ENCODE data around the gene LAMTOR3. TPM values are rescaled to one million over a fixed set of nuclear protein-coding genes. Genes with fewer than 3 reads are reported as not detected.
A peak's percentile ranks its signal among the peaks of the same experiment; 100 is the strongest.

Gene LAMTOR3
- total and polyA plus RNA-seq, 2 donors: 44.1 to 91.8 TPM

GRCh38 chr4:99857307-99857706 lies 36.9 kb downstream of the LAMTOR3 start:
- DNase-seq (ENCODE audit: low read depth in 6 of 9, low spot score in 9 of 9): no peak
- no peak overlapping the region for H3K4me3 ChIP-seq (ENCODE audit: low read length in 2 of 2)
- no peaks in the 10 kb centered on the region for H3K4me1 ChIP-seq (ENCODE audit: control insufficient read depth in 2 of 2, insufficient read depth in 2 of 2, low read length in 2 of 2)
- H3K27ac ChIP-seq (ENCODE audit: low read depth in 1 of 2, low read length in 1 of 2): no peak overlapping the region
- H3K36me3 ChIP-seq (ENCODE audit: control insufficient read depth in 2 of 2, insufficient read depth in 2 of 2, low read length in 1 of 2): no peaks in the 10 kb centered on the region
- no peaks in the 10 kb centered on the region for H3K27me3 ChIP-seq (ENCODE audit: control insufficient read depth in 2 of 2, insufficient read depth in 1 of 2, low read length in 1 of 2)
- no peaks in the 10 kb centered on the region for H3K9me3 ChIP-seq (ENCODE audit: control insufficient read depth in 2 of 2, insufficient read depth in 1 of 2, low read length in 1 of 2)
- 34% methylated on average over 3 of the region's 3 CpGs for WGBS

GRCh38 chr4:99856166-99856565 lies 38.1 kb downstream of the LAMTOR3 start:
- Histone ChIP-seq H3K36me3 (ENCODE audit: control insufficient read depth in 2 of 2, insufficient read depth in 2 of 2, low read length in 1 of 2) (no peaks in the 10 kb centered on the region), H3K27me3 (ENCODE audit: control insufficient read depth in 2 of 2, insufficient read depth in 1 of 2, low read length in 1 of 2) (no peaks in the 10 kb centered on the region), H3K4me3 (ENCODE audit: low read length in 2 of 2) (no peak overlapping the region), H3K27ac (ENCODE audit: low read depth in 1 of 2, low read length in 1 of 2) (peak overlapping the region; percentile 20 to 41), H3K9me3 (ENCODE audit: control insufficient read depth in 2 of 2, insufficient read depth in 1 of 2, low read length in 1 of 2) (no peaks in the 10 kb centered on the region), H3K4me1 (ENCODE audit: control insufficient read depth in 2 of 2, insufficient read depth in 2 of 2, low read length in 2 of 2) (no peaks in the 10 kb centered on the region)
- WGBS: 83% methylated on average over 1 of the region's 1 CpG
- DNase-seq (ENCODE audit: low read depth in 6 of 9, low spot score in 9 of 9): no peak

GRCh38 chr4:99855678-99856077 lies 38.5 kb downstream of the LAMTOR3 start:
- peak in 2 of 9 donors; percentile 9 to 34 for DNase-seq (ENCODE audit: low read depth in 6 of 9, low spot score in 9 of 9)
- no peaks in the 10 kb centered on the region for H3K4me1 ChIP-seq (ENCODE audit: control insufficient read depth in 2 of 2, insufficient read depth in 2 of 2, low read length in 2 of 2)
- no peaks in the 10 kb centered on the region for H3K36me3 ChIP-seq (ENCODE audit: control insufficient read depth in 2 of 2, insufficient read depth in 2 of 2, low read length in 1 of 2)
- 19% methylated on average over 1 of the region's 1 CpG for WGBS
- H3K4me3 ChIP-seq (ENCODE audit: low read length in 2 of 2): no peak overlapping the region
- no peaks in the 10 kb centered on the region for H3K27me3 ChIP-seq (ENCODE audit: control insufficient read depth in 2 of 2, insufficient read depth in 1 of 2, low read length in 1 of 2)
- H3K27ac ChIP-seq (ENCODE audit: low read depth in 1 of 2, low read length in 1 of 2): peak overlapping the region; percentile 26 to 40
- no peaks in the 10 kb centered on the region for H3K9me3 ChIP-seq (ENCODE audit: control insufficient read depth in 2 of 2, insufficient read depth in 1 of 2, low read length in 1 of 2)

GRCh38 chr4:99853999-99854398 lies 40.2 kb downstream of the LAMTOR3 start:
- H3K9me3 ChIP-seq (ENCODE audit: control insufficient read depth in 2 of 2, insufficient read depth in 1 of 2, low read length in 1 of 2): no peaks in the 10 kb centered on the region
- H3K27ac ChIP-seq (ENCODE audit: low read depth in 1 of 2, low read length in 1 of 2): no peak overlapping the region
- 88% methylated on average over 1 of the region's 1 CpG for WGBS
- DNase-seq (ENCODE audit: low read depth in 6 of 9, low spot score in 9 of 9): no peak
- H3K36me3 ChIP-seq (ENCODE audit: control insufficient read depth in 2 of 2, insufficient read depth in 2 of 2, low read length in 1 of 2): no peaks in the 10 kb centered on the region
- no peak overlapping the region for H3K4me3 ChIP-seq (ENCODE audit: low read length in 2 of 2)
- H3K27me3 ChIP-seq (ENCODE audit: control insufficient read depth in 2 of 2, insufficient read depth in 1 of 2, low read length in 1 of 2): no peaks in the 10 kb centered on the region
- H3K4me1 ChIP-seq (ENCODE audit: control insufficient read depth in 2 of 2, insufficient read depth in 2 of 2, low read length in 2 of 2): no peaks in the 10 kb centered on the region

- no peaks in the 10 kb centered on the region for H3K4me1 ChIP-seq (ENCODE audit: control insufficient read depth in 2 of 2, insufficient read depth in 2 of 2, low read length in 2 of 2)
- no peaks in the 10 kb centered on the region for H3K9me3 ChIP-seq (ENCODE audit: control insufficient read depth in 2 of 2, insufficient read depth in 1 of 2, low read length in 1 of 2)
- H3K4me3 ChIP-seq (ENCODE audit: low read length in 2 of 2): no peak overlapping the region
- H3K36me3 ChIP-seq (ENCODE audit: control insufficient read depth in 2 of 2, insufficient read depth in 2 of 2, low read length in 1 of 2): no peaks in the 10 kb centered on the region
- no peak overlapping the region for H3K27ac ChIP-seq (ENCODE audit: low read depth in 1 of 2, low read length in 1 of 2)
- H3K27me3 ChIP-seq (ENCODE audit: control insufficient read depth in 2 of 2, insufficient read depth in 1 of 2, low read length in 1 of 2): no peaks in the 10 kb centered on the region
- DNase-seq (ENCODE audit: low read depth in 6 of 9, low spot score in 9 of 9): no peak
- WGBS: 96% methylated on average over 3 of the region's 3 CpGs
These were observed 41.0 kb downstream of the LAMTOR3 start for GRCh38 chr4:99853190-99853589.

GRCh38 chr4:99852199-99852749 lies 42.0 kb downstream of the LAMTOR3 start:
- Histone ChIP-seq H3K4me3 (ENCODE audit: low read length in 2 of 2) (no peak overlapping the region), H3K4me1 (ENCODE audit: control insufficient read depth in 2 of 2, insufficient read depth in 2 of 2, low read length in 2 of 2) (no peaks in the 10 kb centered on the region), H3K9me3 (ENCODE audit: control insufficient read depth in 2 of 2, insufficient read depth in 1 of 2, low read length in 1 of 2) (no peaks in the 10 kb centered on the region), H3K27me3 (ENCODE audit: control insufficient read depth in 2 of 2, insufficient read depth in 1 of 2, low read length in 1 of 2) (no peaks in the 10 kb centered on the region), H3K36me3 (ENCODE audit: control insufficient read depth in 2 of 2, insufficient read depth in 2 of 2, low read length in 1 of 2) (no peaks in the 10 kb centered on the region), H3K27ac (ENCODE audit: low read depth in 1 of 2, low read length in 1 of 2) (no peak overlapping the region)
- 94% methylated on average over 3 of the region's 3 CpGs for WGBS
- no peak for DNase-seq (ENCODE audit: low read depth in 6 of 9, low spot score in 9 of 9)

- 95% methylated on average over 4 of the region's 4 CpGs for WGBS
- DNase-seq (ENCODE audit: low read depth in 6 of 9, low spot score in 9 of 9): no peak
- H3K27ac ChIP-seq (ENCODE audit: low read depth in 1 of 2, low read length in 1 of 2): no peak overlapping the region
- no peaks in the 10 kb centered on the region for H3K27me3 ChIP-seq (ENCODE audit: control insufficient read depth in 2 of 2, insufficient read depth in 1 of 2, low read length in 1 of 2)
- no peaks in the 10 kb centered on the region for H3K9me3 ChIP-seq (ENCODE audit: control insufficient read depth in 2 of 2, insufficient read depth in 1 of 2, low read length in 1 of 2)
- H3K36me3 ChIP-seq (ENCODE audit: control insufficient read depth in 2 of 2, insufficient read depth in 2 of 2, low read length in 1 of 2): no peaks in the 10 kb centered on the region
- no peak overlapping the region for H3K4me3 ChIP-seq (ENCODE audit: low read length in 2 of 2)
- H3K4me1 ChIP-seq (ENCODE audit: control insufficient read depth in 2 of 2, insufficient read depth in 2 of 2, low read length in 2 of 2): no peaks in the 10 kb centered on the region
These were observed 45.6 kb downstream of the LAMTOR3 start for GRCh38 chr4:99848591-99849001.

GRCh38 chr4:99847362-99847976 lies 46.8 kb downstream of the LAMTOR3 start:
- DNase-seq (ENCODE audit: low read depth in 6 of 9, low spot score in 9 of 9): peak in 1 of 9 donors; percentile 23
- Histone ChIP-seq H3K27ac (ENCODE audit: low read depth in 1 of 2, low read length in 1 of 2) (no peak overlapping the region), H3K9me3 (ENCODE audit: control insufficient read depth in 2 of 2, insufficient read depth in 1 of 2, low read length in 1 of 2) (no peaks in the 10 kb centered on the region), H3K27me3 (ENCODE audit: control insufficient read depth in 2 of 2, insufficient read depth in 1 of 2, low read length in 1 of 2) (no peaks in the 10 kb centered on the region), H3K36me3 (ENCODE audit: control insufficient read depth in 2 of 2, insufficient read depth in 2 of 2, low read length in 1 of 2) (no peaks in the 10 kb centered on the region), H3K4me3 (ENCODE audit: low read length in 2 of 2) (no peak overlapping the region), H3K4me1 (ENCODE audit: control insufficient read depth in 2 of 2, insufficient read depth in 2 of 2, low read length in 2 of 2) (no peaks in the 10 kb centered on the region)
- 89% methylated on average over 10 of the region's 10 CpGs for WGBS

GRCh38 chr4:99846891-99847290 lies 47.3 kb downstream of the LAMTOR3 start:
- Histone ChIP-seq H3K27me3 (ENCODE audit: control insufficient read depth in 2 of 2, insufficient read depth in 1 of 2, low read length in 1 of 2) (no peaks in the 10 kb centered on the region), H3K4me1 (ENCODE audit: control insufficient read depth in 2 of 2, insufficient read depth in 2 of 2, low read length in 2 of 2) (no peaks in the 10 kb centered on the region), H3K4me3 (ENCODE audit: low read length in 2 of 2) (no peak overlapping the region), H3K36me3 (ENCODE audit: control insufficient read depth in 2 of 2, insufficient read depth in 2 of 2, low read length in 1 of 2) (no peaks in the 10 kb centered on the region), H3K27ac (ENCODE audit: low read depth in 1 of 2, low read length in 1 of 2) (peak overlapping the region in 1 of 2 donors; percentile 14), H3K9me3 (ENCODE audit: control insufficient read depth in 2 of 2, insufficient read depth in 1 of 2, low read length in 1 of 2) (no peaks in the 10 kb centered on the region)
- 81% methylated on average over 1 of the region's 1 CpG for WGBS
- no peak for DNase-seq (ENCODE audit: low read depth in 6 of 9, low spot score in 9 of 9)
